ENCODE data around the gene ZSCAN31. TPM values are rescaled to one million over a fixed set of nuclear protein-coding genes. Genes with fewer than 3 reads are reported as not detected.

The ZSCAN31 gene
- total and polyA plus RNA-seq, 9 of the 15 experiments (the other 6 are each of a cell fraction or from before 2014, with no cell fraction given) = 3.9 to 12.1 (median 7.0) TPM

DNA sequence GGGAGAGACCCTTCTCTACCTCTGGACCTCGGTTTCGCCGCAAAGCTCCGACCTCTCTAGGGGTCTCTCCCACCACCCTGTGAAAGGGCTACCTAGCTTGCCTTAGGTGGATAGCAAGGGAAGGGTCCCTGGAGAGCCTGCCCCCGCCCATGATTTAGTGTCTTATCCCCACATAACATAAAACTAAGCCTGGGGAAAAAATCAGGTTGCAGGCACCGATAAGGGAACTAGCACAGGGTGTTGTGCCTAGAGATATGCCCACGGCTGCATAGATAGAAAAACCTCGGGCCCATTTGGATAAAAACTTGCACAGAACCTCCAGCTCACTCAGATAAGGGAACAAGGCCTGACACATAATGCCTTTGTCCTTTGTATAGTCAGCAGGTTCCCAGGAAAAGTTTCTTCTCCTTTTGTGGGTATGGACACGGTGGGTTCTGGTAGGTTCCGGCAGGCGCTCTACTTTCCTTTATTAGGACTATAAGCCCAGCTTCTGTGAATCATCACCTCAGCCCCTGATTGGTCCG is 846 bp downstream of the ZSCAN31 start (continued):
- TF ChIP-seq MEF2D (tag; conservative IDR thresholded peaks at IDR 0.05; ENCODE audit: low read depth) = peak; percentile 78
- peak; percentile 37 to 60; a peak in 1 of 4 replicates for TF ChIP-seq NONO (IDR thresholded peaks at IDR 0.05; ENCODE audit: low read depth in 2 of 2, low read length in 1 of 2)
- TF ChIP-seq MED1 (CRISPR knock-in tag; IDR thresholded peaks at IDR 0.05; ENCODE audit: borderline replicate concordance) = no peak
- peak; percentile 70 to 97; a peak in 3 of 4 replicates for TF ChIP-seq SRF (CRISPR knock-in tag; IDR thresholded peaks at IDR 0.05)
- TF ChIP-seq MTA3 (IDR thresholded peaks at IDR 0.05; ENCODE audit: borderline replicate concordance) = peak; percentile 36; the same call in 1 of the 2 replicates
- peak; percentile 91; the same call in 1 of the 2 replicates for TF ChIP-seq BACH1 (tag; IDR thresholded peaks at IDR 0.05)
- peak; percentile 83 to 86; a peak in 3 of 4 replicates for TF ChIP-seq HDAC1 (IDR thresholded peaks at IDR 0.05)
- TF ChIP-seq ZNF57 (CRISPR knock-in tag; IDR thresholded peaks at IDR 0.05) = no peak

DNA sequence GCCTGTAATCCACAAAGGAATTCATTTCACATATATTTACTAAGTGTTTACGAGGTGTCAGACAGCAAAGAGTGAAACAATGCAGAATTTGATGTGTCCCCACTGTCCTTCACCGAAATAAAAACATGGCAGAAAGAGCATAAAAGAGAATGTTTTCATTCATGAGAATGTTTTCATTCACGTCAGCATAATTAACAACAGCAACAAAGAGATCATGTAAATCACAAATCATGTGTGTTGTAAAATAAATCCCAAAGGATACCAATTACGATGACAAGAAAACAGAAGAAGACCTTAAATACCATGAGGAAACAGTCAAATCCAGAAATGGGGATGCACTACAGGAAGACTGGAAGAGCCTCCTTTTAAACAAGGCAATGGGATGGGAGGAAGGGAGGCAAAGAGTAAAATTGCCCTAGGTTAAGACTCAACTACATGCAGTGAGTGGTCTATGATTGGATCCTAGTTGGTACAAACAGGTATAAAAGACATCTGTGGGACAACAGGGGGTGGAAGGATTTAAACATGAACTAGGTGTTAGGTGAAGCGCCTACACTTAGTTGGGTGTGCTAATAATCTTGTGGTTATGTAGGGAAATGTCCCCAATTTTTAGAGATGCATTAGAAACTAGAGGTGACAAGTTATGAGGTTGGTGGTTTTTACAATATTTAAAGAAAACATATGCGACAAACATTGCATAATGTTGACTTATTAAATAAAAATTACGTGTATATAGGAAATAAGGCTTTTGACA is 1.5 kb downstream of the ZSCAN31 start:
- in situ Hi-C loops (cut with MboI) = no loop called here
- Histone ChIP-seq H3K4me1 (replicated peaks in 1 of 2; ENCODE audit: control insufficient read depth in 2 of 2, insufficient read depth in 2 of 2, low read length in 2 of 2) (peaks cover 23 to 46% of the 10 kb centered on the region in 2 experiments), H2AFZ (ENCODE audit: low read depth, low read length) (peak overlapping the region; percentile 11; the same call in 1 of the 2 replicates), H4K20me1 (replicated peaks; ENCODE audit: control insufficient read depth, insufficient read depth, low read length) (no peaks in the 10 kb centered on the region), H3K27ac (ENCODE audit: extremely low read depth, low read depth, low read length) (peak overlapping the region; percentile 98), H3K4me3 (peak overlapping the region; percentile 69), H3K4me2 (ENCODE audit: insufficient read depth, low read length) (peak overlapping the region; percentile 95), H3K36me3 (ENCODE audit: control insufficient read depth, insufficient read depth, low read length) (no peaks in the 10 kb centered on the region), H3K9ac (ENCODE audit: insufficient read depth in 1 of 2, low read depth in 2 of 2, low read length in 2 of 2) (peak overlapping the region; percentile 84 to 99; a peak in 3 of 4 replicates), H3K79me2 (ENCODE audit: control insufficient read depth, insufficient read depth, low read length) (peaks cover 37% of the 10 kb centered on the region), H3K27me3 (ENCODE audit: control insufficient read depth in 2 of 2, insufficient read depth in 2 of 2, low read length in 2 of 2) (no peaks in the 10 kb centered on the region), H3K9me1 (ENCODE audit: control insufficient read depth, insufficient read depth, low read length) (no peaks in the 10 kb centered on the region), H3K9me3 (replicated peaks; ENCODE audit: control insufficient read depth, insufficient read depth, low read depth, low read length) (no peaks in the 10 kb centered on the region)
- BruUV-seq (replicated peaks) = no TSS peak
- ChIA-PET POLR2A (interaction anchor here (0.6 to 6.4 kb wide), 24 partner anchors 11 to 526 kb away, joined by 3 to 80 read pairs (median 6); partner anchors contain the start of genes PGBD1, ZKSCAN3, ZKSCAN8 and ZSCAN26), CTCF (ENCODE audit: low intra/inter-chr PET ratio) (interaction anchor here (0.6 kb wide), 1 partner anchor 230 kb away, joined by 3 read pairs; no protein-coding TSS in a partner anchor)
- WGBS (ENCODE audit: insufficient coverage, low coverage, missing lambda C conversion rate) = 37% methylated on average over 7 of the region's 7 CpGs
- ATAC-seq (no peak), FAIRE-seq (no peak), DNase-seq (ENCODE audit: extremely low read depth in 1 of 4, low spot score in 3 of 4) (peak in 1 of 4 experiments; percentile 32)
- intact Hi-C loops (cut with micrococcal nuclease) = loop anchor here (5.0 kb wide), 4 partner anchors 52 to 527 kb away; partner anchors contain the start of gene PGBD1
- TF ChIP-seq BRF1 (IDR thresholded peaks at IDR 0.05; ENCODE audit: borderline replicate concordance, extremely low read depth, insufficient read length) = no peak
- no peak for TF ChIP-seq CEBPG (CRISPR knock-in tag; IDR thresholded peaks at IDR 0.05)
- peak; percentile 46 to 60; a peak in 3 of 4 replicates for TF ChIP-seq CEBPG (tag; conservative IDR thresholded peaks at IDR 0.05 in 1 of 2, IDR thresholded peaks at IDR 0.05 in 1 of 2)
- TF ChIP-seq C11orf30 (IDR thresholded peaks at IDR 0.05; ENCODE audit: low read depth) = peak; percentile 91
- TF ChIP-seq ZNF124 (CRISPR knock-in tag; IDR thresholded peaks at IDR 0.05) = no peak
- peak; percentile 75 for TF ChIP-seq MAFF (IDR thresholded peaks at IDR 0.05; ENCODE audit: low read length)
- no peak for TF ChIP-seq ZNF79 (CRISPR knock-in tag; IDR thresholded peaks at IDR 0.05; ENCODE audit: low read depth)
- no peak for TF ChIP-seq ZNF121 (CRISPR knock-in tag; conservative IDR thresholded peaks at IDR 0.05)
- TF ChIP-seq, protein P1, sequence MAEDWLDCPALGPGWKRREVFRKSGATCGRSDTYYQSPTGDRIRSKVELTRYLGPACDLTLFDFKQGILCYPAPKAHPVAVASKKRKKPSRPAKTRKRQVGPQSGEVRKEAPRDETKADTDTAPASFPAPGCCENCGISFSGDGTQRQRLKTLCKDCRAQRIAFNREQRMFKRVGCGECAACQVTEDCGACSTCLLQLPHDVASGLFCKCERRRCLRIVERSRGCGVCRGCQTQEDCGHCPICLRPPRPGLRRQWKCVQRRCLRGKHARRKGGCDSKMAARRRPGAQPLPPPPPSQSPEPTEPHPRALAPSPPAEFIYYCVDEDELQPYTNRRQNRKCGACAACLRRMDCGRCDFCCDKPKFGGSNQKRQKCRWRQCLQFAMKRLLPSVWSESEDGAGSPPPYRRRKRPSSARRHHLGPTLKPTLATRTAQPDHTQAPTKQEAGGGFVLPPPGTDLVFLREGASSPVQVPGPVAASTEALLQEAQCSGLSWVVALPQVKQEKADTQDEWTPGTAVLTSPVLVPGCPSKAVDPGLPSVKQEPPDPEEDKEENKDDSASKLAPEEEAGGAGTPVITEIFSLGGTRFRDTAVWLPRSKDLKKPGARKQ (CRISPR knock-in tag; IDR thresholded peaks at IDR 0.05) = no peak

All from K562 (cell line).